H1 (cell line): ENCODE results near the gene LBHD1. TPM values are rescaled to one million over a fixed set of nuclear protein-coding genes. Genes with fewer than 3 reads are reported as not detected.
A peak's percentile ranks its signal among the peaks of the same experiment; 100 is the strongest.

Source experiments
- CTCF ChIA-PET: fragments of 300-600 bp; sonication (Branson Sonifier 250); formaldehyde crosslinking; loops from one replicate; lab custom pipeline; 2021; ENCODE audit not compliant: partially characterized antibody; lab: Charles Lee
- POLR2A ChIA-PET: fragments of 300-600 bp; sonication (Branson Sonifier 250); formaldehyde crosslinking; loops from one replicate; lab custom pipeline; 2021; ENCODE audit warnings: inconsistent platforms; ENCODE audit not compliant: partially characterized antibody; lab: Charles Lee
- DNase-seq, 2 experiments: peaks; one replicate each; pipeline versions ENCODE4 v3.0.0 to v3.0.0-alpha.2; 2010 to 2022; ENCODE audit warnings: low spot score in 2 of 2, low read depth in 1 of 2, mixed read lengths in 1 of 2
- FAIRE-seq: peaks from 2 replicates; lab custom pipeline; 2011; peaks lifted over from hg19 to GRCh38; lab: Jason Lieb, UNC
- H2AFZ ChIP-seq: 2 replicates; pipeline ENCODE4 v1.8.1; 2012; ENCODE audit warnings: low read length, inconsistent platforms
- H2AK5ac ChIP-seq: 2 replicates; pipeline ENCODE4 v1.6.1; 2013; ENCODE audit warnings: low read depth, low read length
- H2BK120ac ChIP-seq: replicated peaks from 2 replicates; pipeline ENCODE3; 2013; ENCODE audit warnings: low read depth, low read length, inconsistent platforms
- H2BK12ac ChIP-seq: 2 replicates; pipeline ENCODE4 v1.6.1; 2013; ENCODE audit warnings: low read depth, low read length
- H2BK15ac ChIP-seq: 2 replicates; pipeline ENCODE4 v1.6.1; 2013; ENCODE audit warnings: low read length
- H2BK20ac ChIP-seq: 2 replicates; pipeline ENCODE4 v1.6.1; 2013; ENCODE audit warnings: low read length
- H2BK5ac ChIP-seq: 2 replicates; pipeline ENCODE4 v1.6.1; 2013; ENCODE audit warnings: low read depth, low read length
- H3K14ac ChIP-seq: 2 replicates; pipeline ENCODE4 v1.6.1; 2013; ENCODE audit warnings: inconsistent platforms; ENCODE audit not compliant: insufficient read length
- H3K18ac ChIP-seq: 2 replicates; pipeline ENCODE4 v1.6.1; 2013; ENCODE audit warnings: low read length; ENCODE audit errors: extremely low read depth
- H3K23ac ChIP-seq: 2 replicates; pipeline ENCODE4 v1.6.1; 2013; ENCODE audit warnings: inconsistent platforms; ENCODE audit not compliant: insufficient read length
- H3K23me2 ChIP-seq: 2 replicates; pipeline ENCODE4 v1.6.1; 2013; ENCODE audit warnings: low read depth, low read length
- H3K27ac ChIP-seq: 2 replicates; pipeline ENCODE4 v1.6.1; 2011; ENCODE audit warnings: low read depth, low read length, inconsistent platforms
- H3K27me3 ChIP-seq, 4 experiments: replicated peaks in 1 of 4; 1 replicate in 1 of 4; 2 replicates in 3 of 4; pipeline versions ENCODE4 v1.6.1 to v1.8.1; 2011 to 2013; ENCODE audit warnings: low read length in 3 of 4, mild to moderate bottlenecking in 3 of 4, inconsistent platforms in 2 of 4, mixed read lengths in 2 of 4, moderate library complexity in 1 of 4; ENCODE audit not compliant: control insufficient read depth in 3 of 4, insufficient read depth in 3 of 4; ENCODE audit errors: extremely low read depth in 1 of 4
- H3K36me3 ChIP-seq, 4 experiments: 2 replicates each; pipeline versions ENCODE4 v1.6.1 to v1.8.1; 2011 to 2013; ENCODE audit warnings: mild to moderate bottlenecking in 4 of 4, low read length in 3 of 4, moderate library complexity in 2 of 4, control low read depth in 1 of 4, inconsistent platforms in 1 of 4; ENCODE audit not compliant: insufficient read depth in 4 of 4, control insufficient read depth in 2 of 4
- H3K4ac ChIP-seq: replicated peaks from 2 replicates; pipeline ENCODE3; 2013; ENCODE audit warnings: low read length, low read depth, mixed read lengths, inconsistent platforms; ENCODE audit not compliant: insufficient read length
- H3K4me1 ChIP-seq, 4 experiments: replicated peaks in 1 of 4; 1 replicate in 1 of 4; 2 replicates in 3 of 4; pipeline versions ENCODE4 v1.6.1 to v1.8.1; 2011 to 2013; ENCODE audit warnings: low read length in 3 of 4, inconsistent platforms in 2 of 4, mixed read lengths in 1 of 4; ENCODE audit not compliant: insufficient read depth in 4 of 4, control insufficient read depth in 3 of 4
- H3K4me2 ChIP-seq, 2 experiments: 2 replicates each; pipeline versions ENCODE4 v1.6.1 to v1.8.1; 2011 to 2013; ENCODE audit warnings: low read depth in 2 of 2, low read length in 2 of 2, control low read depth in 1 of 2, inconsistent platforms in 1 of 2, mild to moderate bottlenecking in 1 of 2; ENCODE audit not compliant: insufficient read depth in 1 of 2
- H3K4me3 ChIP-seq, 4 experiments: fragments of 200-600, 300-600 bp in 1 of 4; sonication (generic), shearing (Covaris generic), sonication (Bioruptor Twin) in 1 of 4; 2 replicates each; pipeline versions ENCODE4 v1.5.1 to v1.8.1; 2011 to 2016; ENCODE audit warnings: low read length in 4 of 4, low read depth in 3 of 4, control low read depth in 2 of 4, inconsistent platforms in 2 of 4, mild to moderate bottlenecking in 2 of 4, mixed read lengths in 1 of 4, moderate library complexity in 1 of 4; ENCODE audit not compliant: insufficient read depth in 2 of 4; ENCODE audit errors: extremely low read depth in 1 of 4
- H3K56ac ChIP-seq: replicated peaks from 2 replicates; pipeline ENCODE3; 2013; ENCODE audit warnings: low read depth, mild to moderate bottlenecking, mixed read lengths, low read length, inconsistent platforms; ENCODE audit not compliant: insufficient read length
- H3K79me1 ChIP-seq: 2 replicates; pipeline ENCODE4 v1.6.1; 2013; ENCODE audit warnings: low read depth, low read length, control low read depth
- H3K79me2 ChIP-seq, 2 experiments: 2 replicates each; pipeline versions ENCODE4 v1.6.1 to v1.8.1; 2012 to 2013; ENCODE audit warnings: low read length in 2 of 2, mild to moderate bottlenecking in 2 of 2, inconsistent platforms in 1 of 2; ENCODE audit not compliant: insufficient read depth in 2 of 2, control insufficient read depth in 1 of 2
- H3K9ac ChIP-seq, 4 experiments: replicated peaks in 1 of 4; 1 replicate in 1 of 4; 2 replicates in 3 of 4; pipeline versions ENCODE4 v1.6.1 to v1.8.1; 2011 to 2013; ENCODE audit warnings: low read depth in 3 of 4, low read length in 3 of 4, control low read depth in 2 of 4, mild to moderate bottlenecking in 2 of 4, moderate library complexity in 2 of 4, inconsistent platforms in 1 of 4; ENCODE audit errors: extremely low read depth in 1 of 4
- H3K9me3 ChIP-seq, 2 experiments: 2 replicates each; pipeline versions ENCODE4 v1.6.1 to v1.8.1; 2012 to 2013; ENCODE audit warnings: mild to moderate bottlenecking in 2 of 2, moderate library complexity in 2 of 2, control low read depth in 1 of 2, inconsistent platforms in 1 of 2, low read depth in 1 of 2, low read length in 1 of 2, mixed read lengths in 1 of 2; ENCODE audit not compliant: insufficient read depth in 2 of 2
- H4K20me1 ChIP-seq, 2 experiments: replicated peaks in 1 of 2; 2 replicates each; pipeline versions ENCODE3 to v1.8.1; 2011 to 2013; ENCODE audit warnings: inconsistent platforms in 2 of 2, low read length in 2 of 2, mild to moderate bottlenecking in 1 of 2; ENCODE audit not compliant: insufficient read depth in 2 of 2, control insufficient read depth in 1 of 2
- H4K5ac ChIP-seq: 2 replicates; pipeline ENCODE4 v1.6.1; 2013; ENCODE audit warnings: low read length, low read depth, mixed read lengths, inconsistent platforms; ENCODE audit not compliant: insufficient read length
- H4K8ac ChIP-seq: 2 replicates; pipeline ENCODE4 v1.8.0; 2013; ENCODE audit warnings: mild to moderate bottlenecking, moderate library complexity, low read length, inconsistent platforms; ENCODE audit not compliant: insufficient read depth; ENCODE audit errors: extremely low read depth
- H4K91ac ChIP-seq: replicated peaks from 2 replicates; pipeline ENCODE3; 2013; ENCODE audit warnings: low read length, mixed read lengths, inconsistent platforms; ENCODE audit not compliant: insufficient read length
- CTCF ChIP-seq, 3 experiments: IDR thresholded peaks; 1 replicate in 2 of 3; 2 replicates in 1 of 3; pipeline versions ENCODE4 v1.5.1 to v1.6.1; 2011; ENCODE audit warnings: low read length in 3 of 3, mild to moderate bottlenecking in 3 of 3, inconsistent platforms in 2 of 3, low read depth in 1 of 3, moderate library complexity in 1 of 3; ENCODE audit not compliant: insufficient read depth in 1 of 3; ENCODE audit errors: control extremely low read depth in 1 of 3
- POLR2A ChIP-seq, 2 experiments: IDR thresholded peaks; 1 replicate in 1 of 2; 2 replicates in 1 of 2; pipeline ENCODE4 v1.6.1; 2011; ENCODE audit warnings: low read depth in 2 of 2, low read length in 2 of 2, mild to moderate bottlenecking in 2 of 2; ENCODE audit errors: control extremely low read depth in 1 of 2
- RAD21 ChIP-seq, 2 experiments: IDR thresholded peaks in 1 of 2; conservative IDR thresholded peaks in 1 of 2; 2 replicates each; pipeline ENCODE4 v1.6.1; 2011; ENCODE audit warnings: low read depth in 2 of 2, low read length in 2 of 2, improper control_type of control experiment in 1 of 2, inconsistent platforms in 1 of 2, mild to moderate bottlenecking in 1 of 2, moderate library complexity in 1 of 2
- SUZ12 ChIP-seq: fragments of 200-600 bp; sonication (generic); IDR thresholded peaks from 2 replicates; pipeline ENCODE4 v1.6.1; 2012; ENCODE audit warnings: mild to moderate bottlenecking, inconsistent platforms, low read length, moderate library complexity, mixed read lengths
- TAF1 ChIP-seq: IDR thresholded peaks from 2 replicates; pipeline ENCODE4 v1.6.1; 2011; ENCODE audit warnings: mild to moderate bottlenecking, low read depth, low read length
- WGBS, 2 experiments: shearing (Covaris generic) in 1 of 2; methylation state at CpG; one replicate each; pipeline versions ENCODE4 v1.1.6 to v1.1.7; 2013 to 2015; ENCODE audit warnings: low lambda C conversion rate in 2 of 2, mixed read lengths in 2 of 2, inconsistent platforms in 1 of 2, low coverage in 1 of 2, missing lambda C conversion rate in 1 of 2; ENCODE audit not compliant: insufficient replicate concordance in 2 of 2, insufficient coverage in 1 of 2, insufficient read length in 1 of 2; ENCODE audit errors: extremely low coverage in 1 of 2, missing lambda C conversion rate in 1 of 2; 5-methylcytosine and 5-hydroxymethylcytosine counted together
- polyA plus RNA-seq, 7 experiments: library from polyadenylated mRNA; depleted of rRNA in 3 of 7; stranded (reverse) in 5 of 7; unstranded in 2 of 7; fragments of >200 nt in 5 of 7; fragments of 200-250 nt in 2 of 7; gene quantifications; 1 replicate in 5 of 7; 2 replicates in 1 of 7; 4 replicates in 1 of 7; pipeline versions ENCODE4 v1.2.1 to v1.2.3, GENCODE V29; 2011 to 2013; ENCODE audit warnings: missing spikeins in 2 of 7, mixed read lengths in 2 of 7
- total RNA-seq: library from RNA; stranded (reverse); fragmentation: NEBNext Ultra II Directional; extraction: Animal tissue kit (Norgen Biotek cat#: 25700); gene quantifications from 2 replicates; pipeline ENCODE4 v1.2.1, GENCODE V29; 2021

Gene LBHD1
- total and polyA plus RNA-seq, 2 of the 8 experiments (the other 6 are each of a cell fraction or from before 2014, with no cell fraction given), result 2.3 to 5.2 TPM

GRCh38 chr11:62715150-62716130, 43.4 kb upstream of the LBHD1 start:
- H4K5ac ChIP-seq, result no peak overlapping the region
- H3K4me1 ChIP-seq, result peaks cover 0 to 16% (median 3%) of the 10 kb centered on the region in 4 experiments; a peak in 4 of 7 replicates
- TF ChIP-seq POLR2A (IDR thresholded peaks at IDR 0.05; ENCODE audit: control extremely low read depth in 1 of 2, low read depth in 2 of 2, low read length in 2 of 2) (no peak), RAD21 (IDR thresholded peaks at IDR 0.05 in 1 of 2, conservative IDR thresholded peaks at IDR 0.05 in 1 of 2; ENCODE audit: low read depth in 2 of 2, low read length in 2 of 2) (peak in 1 of 2 experiments; percentile 20; a peak in 1 of 4 replicates), TAF1 (no peak), CTCF (IDR thresholded peaks at IDR 0.05; ENCODE audit: control extremely low read depth in 1 of 3, insufficient read depth in 1 of 3, low read depth in 1 of 3, low read length in 3 of 3) (peak in 1 of 3 experiments; percentile 37; a peak in 2 of 4 replicates), SUZ12 (no peak)
- TF ChIP-seq, all 59 proteins: peak for 2
- Histone ChIP-seq H2BK120ac (no peak overlapping the region), H3K9ac (no peak overlapping the region), H3K27ac (no peak overlapping the region), H3K9me3 (no peaks in the 10 kb centered on the region), H3K27me3 (no peaks in the 10 kb centered on the region; a peak in 1 of 7 replicates), H3K4ac (no peak overlapping the region), H3K4me2 (no peak overlapping the region), H3K79me1 (no peaks in the 10 kb centered on the region; the same call in 1 of the 2 replicates), H2AFZ (no peak overlapping the region), H3K36me3 (peaks cover 38 to 95% (median 71%) of the 10 kb centered on the region in 4 experiments), H3K23ac (no peak overlapping the region), H3K56ac (no peak overlapping the region), H2BK5ac (no peak overlapping the region), H3K23me2 (no peaks in the 10 kb centered on the region), H4K20me1 (peaks cover 0 to 3% of the 10 kb centered on the region in 2 experiments), H3K18ac (no peak overlapping the region), H3K4me3 (no peak overlapping the region), H3K14ac (no peak overlapping the region), H3K79me2 (peaks cover 0 to 19% of the 10 kb centered on the region in 2 experiments; a peak in 2 of 4 replicates), H4K91ac (no peak overlapping the region), H4K8ac (no peak overlapping the region), H2AK5ac (no peak overlapping the region), H2BK12ac (no peak overlapping the region), H2BK15ac (no peak overlapping the region), H2BK20ac (no peak overlapping the region)
- ChIA-PET CTCF (interaction anchor here (0.7 to 4.0 kb wide), 12 partner anchors 9 to 147 kb away, joined by 3 to 26 read pairs (median 4); partner anchors contain the start of genes C11orf98, CSKMT and TAF6L), POLR2A (interaction anchor here (0.6 to 61.4 kb wide), 11 partner anchors 8 to 141 kb away, joined by 3 to 2041 read pairs (median 5); partner anchors contain the start of genes BSCL2, C11orf98, CSKMT and EEF1G)
- DNase-seq (no peak), FAIRE-seq (no peak)
- 95% methylated on average over 23 of the region's 24 CpGs; no CpG with 5 or more reads in 1 of the 2 experiments for WGBS, 2 experiments
